ENCODE measurements around the gene CNOT6L.

The CNOT6L gene

GRCh38 chr4:77819843-77820648 is 878 bp upstream of the CNOT6L start:
- H3K36me3 ChIP-seq (ENCODE audit: insufficient read depth, low read length): no peaks in the 10 kb centered on the region
- peak overlapping the region; percentile 95 for H2AFZ ChIP-seq (ENCODE audit: low read length, unreplicated experiment)
- no peaks in the 10 kb centered on the region for H3K27me3 ChIP-seq (ENCODE audit: insufficient read depth, low read length)
- H3K4me1 ChIP-seq (ENCODE audit: control insufficient read depth, insufficient read depth, low read length, unreplicated experiment): peaks cover 16% of the 10 kb centered on the region
- peak overlapping the region; percentile 76 for H3K27ac ChIP-seq (ENCODE audit: low read depth, low read length)
- peak overlapping the region; percentile 97 for H3K4me3 ChIP-seq (ENCODE audit: low read depth, low read length)
- H3K79me2 ChIP-seq (ENCODE audit: control insufficient read depth, insufficient read depth, low read length, unreplicated experiment): peaks cover 33% of the 10 kb centered on the region

- peak overlapping the region; percentile 84 for H2AFZ ChIP-seq (ENCODE audit: low read length, unreplicated experiment)
- no peaks in the 10 kb centered on the region for H3K36me3 ChIP-seq (ENCODE audit: insufficient read depth, low read length)
- H3K27ac ChIP-seq (ENCODE audit: low read depth, low read length): peak overlapping the region; percentile 76
- H3K4me3 ChIP-seq (ENCODE audit: low read depth, low read length): peak overlapping the region; percentile 97
- H3K79me2 ChIP-seq (ENCODE audit: control insufficient read depth, insufficient read depth, low read length, unreplicated experiment): peaks cover 39% of the 10 kb centered on the region
- peaks cover 16% of the 10 kb centered on the region for H3K4me1 ChIP-seq (ENCODE audit: control insufficient read depth, insufficient read depth, low read length, unreplicated experiment)
- H3K27me3 ChIP-seq (ENCODE audit: insufficient read depth, low read length): no peaks in the 10 kb centered on the region
Measured at GRCh38 chr4:77819404-77819842, 255 bp upstream of the CNOT6L start.

- H3K4me1 ChIP-seq (ENCODE audit: control insufficient read depth, insufficient read depth, low read length, unreplicated experiment): peaks cover 16% of the 10 kb centered on the region
- no peaks in the 10 kb centered on the region for H3K27me3 ChIP-seq (ENCODE audit: insufficient read depth, low read length)
- peak overlapping the region; percentile 97 for H3K4me3 ChIP-seq (ENCODE audit: low read depth, low read length)
- H3K36me3 ChIP-seq (ENCODE audit: insufficient read depth, low read length): no peaks in the 10 kb centered on the region
- H3K27ac ChIP-seq (ENCODE audit: low read depth, low read length): peak overlapping the region; percentile 64
- H3K79me2 ChIP-seq (ENCODE audit: control insufficient read depth, insufficient read depth, low read length, unreplicated experiment): peaks cover 49% of the 10 kb centered on the region
- peak overlapping the region; percentile 84 for H2AFZ ChIP-seq (ENCODE audit: low read length, unreplicated experiment)
Measured at GRCh38 chr4:77818073-77818601, 1.0 kb downstream of the CNOT6L start.

- no peaks in the 10 kb centered on the region for H3K36me3 ChIP-seq (ENCODE audit: insufficient read depth, low read length)
- peak overlapping the region; percentile 64 for H3K27ac ChIP-seq (ENCODE audit: low read depth, low read length)
- H2AFZ ChIP-seq (ENCODE audit: low read length, unreplicated experiment): peak overlapping the region; percentile 20
- H3K4me3 ChIP-seq (ENCODE audit: low read depth, low read length): peak overlapping the region; percentile 97
- H3K79me2 ChIP-seq (ENCODE audit: control insufficient read depth, insufficient read depth, low read length, unreplicated experiment): peaks cover 54% of the 10 kb centered on the region
- H3K4me1 ChIP-seq (ENCODE audit: control insufficient read depth, insufficient read depth, low read length, unreplicated experiment): peaks cover 16% of the 10 kb centered on the region
- H3K27me3 ChIP-seq (ENCODE audit: insufficient read depth, low read length): no peaks in the 10 kb centered on the region
Measured at GRCh38 chr4:77817304-77818072, 1.7 kb downstream of the CNOT6L start.

- Histone ChIP-seq H3K27me3 (ENCODE audit: insufficient read depth, low read length) (no peaks in the 10 kb centered on the region), H2AFZ (ENCODE audit: low read length, unreplicated experiment) (no peak overlapping the region), H3K4me3 (ENCODE audit: low read depth, low read length) (no peak overlapping the region), H3K27ac (ENCODE audit: low read depth, low read length) (no peak overlapping the region), H3K4me1 (ENCODE audit: control insufficient read depth, insufficient read depth, low read length, unreplicated experiment) (peaks cover 11% of the 10 kb centered on the region), H3K79me2 (ENCODE audit: control insufficient read depth, insufficient read depth, low read length, unreplicated experiment) (peaks cover 60% of the 10 kb centered on the region), H3K36me3 (ENCODE audit: insufficient read depth, low read length) (no peaks in the 10 kb centered on the region)
Measured at GRCh38 chr4:77816546-77816945, 2.6 kb downstream of the CNOT6L start.

GRCh38 chr4:77815636-77816035 is 3.5 kb downstream of the CNOT6L start:
- H3K27me3 ChIP-seq (ENCODE audit: insufficient read depth, low read length): no peaks in the 10 kb centered on the region
- H3K79me2 ChIP-seq (ENCODE audit: control insufficient read depth, insufficient read depth, low read length, unreplicated experiment): peaks cover 65% of the 10 kb centered on the region
- H3K36me3 ChIP-seq (ENCODE audit: insufficient read depth, low read length): no peaks in the 10 kb centered on the region
- H3K27ac ChIP-seq (ENCODE audit: low read depth, low read length): no peak overlapping the region
- H3K4me3 ChIP-seq (ENCODE audit: low read depth, low read length): no peak overlapping the region
- no peak overlapping the region for H2AFZ ChIP-seq (ENCODE audit: low read length, unreplicated experiment)
- H3K4me1 ChIP-seq (ENCODE audit: control insufficient read depth, insufficient read depth, low read length, unreplicated experiment): peaks cover 4% of the 10 kb centered on the region

- no peaks in the 10 kb centered on the region for H3K27me3 ChIP-seq (ENCODE audit: insufficient read depth, low read length)
- H3K79me2 ChIP-seq (ENCODE audit: control insufficient read depth, insufficient read depth, low read length, unreplicated experiment): peaks cover 25% of the 10 kb centered on the region
- no peak overlapping the region for H2AFZ ChIP-seq (ENCODE audit: low read length, unreplicated experiment)
- no peaks in the 10 kb centered on the region for H3K36me3 ChIP-seq (ENCODE audit: insufficient read depth, low read length)
- no peak overlapping the region for H3K27ac ChIP-seq (ENCODE audit: low read depth, low read length)
- no peak overlapping the region for H3K4me3 ChIP-seq (ENCODE audit: low read depth, low read length)
- peaks cover 9% of the 10 kb centered on the region for H3K4me1 ChIP-seq (ENCODE audit: control insufficient read depth, insufficient read depth, low read length, unreplicated experiment)
Measured at GRCh38 chr4:77805840-77806239, 13.3 kb downstream of the CNOT6L start.

- Histone ChIP-seq H3K79me2 (ENCODE audit: control insufficient read depth, insufficient read depth, low read length, unreplicated experiment) (peaks cover 24% of the 10 kb centered on the region), H3K4me3 (ENCODE audit: low read depth, low read length) (no peak overlapping the region), H3K36me3 (ENCODE audit: insufficient read depth, low read length) (no peaks in the 10 kb centered on the region), H3K27ac (ENCODE audit: low read depth, low read length) (no peak overlapping the region), H3K4me1 (ENCODE audit: control insufficient read depth, insufficient read depth, low read length, unreplicated experiment) (peaks cover 14% of the 10 kb centered on the region), H3K27me3 (ENCODE audit: insufficient read depth, low read length) (no peaks in the 10 kb centered on the region), H2AFZ (ENCODE audit: low read length, unreplicated experiment) (no peak overlapping the region)
Measured at GRCh38 chr4:77804471-77804870, 14.7 kb downstream of the CNOT6L start.

- Histone ChIP-seq H3K4me1 (ENCODE audit: control insufficient read depth, insufficient read depth, low read length, unreplicated experiment) (peaks cover 17% of the 10 kb centered on the region), H3K27me3 (ENCODE audit: insufficient read depth, low read length) (no peaks in the 10 kb centered on the region), H3K36me3 (ENCODE audit: insufficient read depth, low read length) (no peaks in the 10 kb centered on the region), H2AFZ (ENCODE audit: low read length, unreplicated experiment) (no peak overlapping the region), H3K79me2 (ENCODE audit: control insufficient read depth, insufficient read depth, low read length, unreplicated experiment) (peaks cover 33% of the 10 kb centered on the region), H3K27ac (ENCODE audit: low read depth, low read length) (no peak overlapping the region), H3K4me3 (ENCODE audit: low read depth, low read length) (no peak overlapping the region)
Measured at GRCh38 chr4:77802402-77802801, 16.8 kb downstream of the CNOT6L start.

- Histone ChIP-seq H3K27ac (ENCODE audit: low read depth, low read length) (no peak overlapping the region), H3K4me3 (ENCODE audit: low read depth, low read length) (no peak overlapping the region), H3K4me1 (ENCODE audit: control insufficient read depth, insufficient read depth, low read length, unreplicated experiment) (peaks cover 18% of the 10 kb centered on the region), H2AFZ (ENCODE audit: low read length, unreplicated experiment) (no peak overlapping the region), H3K79me2 (ENCODE audit: control insufficient read depth, insufficient read depth, low read length, unreplicated experiment) (peaks cover 39% of the 10 kb centered on the region), H3K27me3 (ENCODE audit: insufficient read depth, low read length) (no peaks in the 10 kb centered on the region), H3K36me3 (ENCODE audit: insufficient read depth, low read length) (no peaks in the 10 kb centered on the region)
Measured at GRCh38 chr4:77801260-77801608, 17.9 kb downstream of the CNOT6L start.
